Adrenal gland (tissue), 5 donors: ENCODE results near the gene FGF6.

ENCODE experiments used
- CTCF ChIP-seq, 6 experiments: fragments of 450-650 bp in 4 of 6; fragments of 200-600 bp in 2 of 6; sonication (generic) in 1 of 6; IDR thresholded peaks; 1 replicate in 5 of 6; 2 replicates in 1 of 6; pipeline versions ENCODE4 v1.5.1 to v1.8.0; 2016 to 2021; ENCODE audit warnings: antibody characterized with exemption in 6 of 6, mild to moderate bottlenecking in 2 of 6, moderate library complexity in 1 of 6
- POLR2A ChIP-seq, 2 donors: fragments of 450-650 bp; IDR thresholded peaks; one replicate each; pipeline ENCODE4 v1.6.1; 2017; ENCODE audit warnings: antibody characterized with exemption in 2 of 2, mild to moderate bottlenecking in 2 of 2, moderate library complexity in 1 of 2
- donor health status: DM: no; HTN: no; CAD: no.

GRCh38 chr12:4449851-4450221 lies 4.2 kb upstream of the FGF6 start:
- TF ChIP-seq POLR2A (IDR thresholded peaks at IDR 0.05), result no peak
- no peak for TF ChIP-seq CTCF (IDR thresholded peaks at IDR 0.05)
